ENCODE results near the gene UNC80.

DNA sequence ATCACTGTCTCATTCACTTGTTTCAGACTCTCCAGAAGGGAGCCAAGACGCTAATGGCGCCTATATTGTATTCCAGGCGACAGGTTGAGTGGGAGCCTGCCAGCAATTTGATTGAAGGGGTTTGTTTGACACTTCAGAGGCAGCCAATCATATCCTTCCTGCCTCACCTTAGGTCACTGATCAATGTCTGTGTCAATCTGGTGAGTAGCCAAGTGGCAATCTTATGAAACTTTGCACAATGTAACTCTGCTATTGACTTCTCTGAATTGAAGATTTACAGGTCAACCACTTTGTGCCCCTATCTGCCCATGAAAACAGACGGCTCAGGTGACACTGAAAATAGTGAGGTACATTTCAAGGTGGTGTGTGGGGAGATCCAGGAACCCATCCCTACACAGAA is 198.1 kb downstream of the UNC80 start:
- TF ChIP-seq, protein P1, sequence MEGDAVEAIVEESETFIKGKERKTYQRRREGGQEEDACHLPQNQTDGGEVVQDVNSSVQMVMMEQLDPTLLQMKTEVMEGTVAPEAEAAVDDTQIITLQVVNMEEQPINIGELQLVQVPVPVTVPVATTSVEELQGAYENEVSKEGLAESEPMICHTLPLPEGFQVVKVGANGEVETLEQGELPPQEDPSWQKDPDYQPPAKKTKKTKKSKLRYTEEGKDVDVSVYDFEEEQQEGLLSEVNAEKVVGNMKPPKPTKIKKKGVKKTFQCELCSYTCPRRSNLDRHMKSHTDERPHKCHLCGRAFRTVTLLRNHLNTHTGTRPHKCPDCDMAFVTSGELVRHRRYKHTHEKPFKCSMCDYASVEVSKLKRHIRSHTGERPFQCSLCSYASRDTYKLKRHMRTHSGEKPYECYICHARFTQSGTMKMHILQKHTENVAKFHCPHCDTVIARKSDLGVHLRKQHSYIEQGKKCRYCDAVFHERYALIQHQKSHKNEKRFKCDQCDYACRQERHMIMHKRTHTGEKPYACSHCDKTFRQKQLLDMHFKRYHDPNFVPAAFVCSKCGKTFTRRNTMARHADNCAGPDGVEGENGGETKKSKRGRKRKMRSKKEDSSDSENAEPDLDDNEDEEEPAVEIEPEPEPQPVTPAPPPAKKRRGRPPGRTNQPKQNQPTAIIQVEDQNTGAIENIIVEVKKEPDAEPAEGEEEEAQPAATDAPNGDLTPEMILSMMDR (IDR thresholded peaks at IDR 0.05; ENCODE audit: low read depth, low read length): no peak
- no peak for TF ChIP-seq POLR2A (IDR thresholded peaks at IDR 0.05; ENCODE audit: extremely low read depth, insufficient read length)
